Progenitor cell of endocrine pancreas (in vitro differentiated cells): Measurements from ENCODE around the gene CRIP2. TPM values are rescaled to one million over a fixed set of nuclear protein-coding genes. Genes with fewer than 3 reads are reported as not detected.

Source experiments
- DNase-seq: peaks from one replicate; pipeline ENCODE4 v3.0.0; 2021; ENCODE audit warnings: low spot score; ENCODE audit not compliant: unreplicated experiment
- H3K27ac Mint-ChIP-seq: 2 replicates; pipeline ENCODE4 v1.8.0; 2021; ENCODE audit warnings: mild to moderate bottlenecking, moderate library complexity, mixed read lengths
- H3K27me3 Mint-ChIP-seq: 2 replicates; pipeline ENCODE4 v1.8.0; 2021; ENCODE audit warnings: mixed read lengths
- H3K36me3 Mint-ChIP-seq: 2 replicates; pipeline ENCODE4 v1.8.0; 2022; ENCODE audit warnings: mixed read lengths; ENCODE audit not compliant: insufficient read depth
- H3K4me1 Mint-ChIP-seq: 2 replicates; pipeline ENCODE4 v1.8.0; 2021; ENCODE audit warnings: low read depth, mixed read lengths
- H3K4me3 Mint-ChIP-seq: 2 replicates; pipeline ENCODE4 v1.8.0; 2021; ENCODE audit warnings: low read depth, mild to moderate bottlenecking, moderate library complexity, mixed read lengths
- H3K9me3 Mint-ChIP-seq: 2 replicates; pipeline ENCODE4 v1.8.0; 2021; ENCODE audit warnings: low read depth, mixed read lengths
- total RNA-seq: library from RNA; stranded (reverse); gene quantifications from 2 replicates; pipeline ENCODE4 v1.2.1, GENCODE V29; 2021
- TF ChIP-seq, protein P1 (sequence below): fragments of 200-600 bp; sonication (generic); IDR thresholded peaks from one replicate; pipeline ENCODE4 v1.5.0; 2021; ENCODE audit warnings: antibody characterized with exemption, mild to moderate bottlenecking; ENCODE audit not compliant: unreplicated experiment

CRIP2 gene
- total RNA-seq, 1 donor from 2014 or later: 19.6 TPM

DNA sequence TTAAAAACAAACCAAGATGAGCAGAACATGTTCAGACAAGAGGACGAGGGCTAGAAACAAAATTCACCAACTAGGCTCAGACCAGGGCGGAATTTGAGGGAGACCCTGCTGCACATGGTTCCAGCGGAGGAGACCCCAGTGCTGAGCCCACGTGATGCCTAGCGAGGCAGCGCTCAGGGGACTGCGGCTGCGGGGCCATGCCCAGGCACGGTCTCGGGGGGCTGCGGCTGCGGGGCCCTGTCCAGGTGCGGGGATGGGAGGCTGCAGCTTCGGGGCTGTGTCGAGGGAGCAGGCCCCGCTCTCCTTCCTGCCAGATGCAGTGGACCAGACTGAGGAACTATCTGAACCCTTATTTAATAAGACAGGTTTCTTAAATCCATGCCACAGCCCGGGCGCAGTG lies 12.7 kb upstream of the CRIP2 start:
- TF ChIP-seq, protein P1, sequence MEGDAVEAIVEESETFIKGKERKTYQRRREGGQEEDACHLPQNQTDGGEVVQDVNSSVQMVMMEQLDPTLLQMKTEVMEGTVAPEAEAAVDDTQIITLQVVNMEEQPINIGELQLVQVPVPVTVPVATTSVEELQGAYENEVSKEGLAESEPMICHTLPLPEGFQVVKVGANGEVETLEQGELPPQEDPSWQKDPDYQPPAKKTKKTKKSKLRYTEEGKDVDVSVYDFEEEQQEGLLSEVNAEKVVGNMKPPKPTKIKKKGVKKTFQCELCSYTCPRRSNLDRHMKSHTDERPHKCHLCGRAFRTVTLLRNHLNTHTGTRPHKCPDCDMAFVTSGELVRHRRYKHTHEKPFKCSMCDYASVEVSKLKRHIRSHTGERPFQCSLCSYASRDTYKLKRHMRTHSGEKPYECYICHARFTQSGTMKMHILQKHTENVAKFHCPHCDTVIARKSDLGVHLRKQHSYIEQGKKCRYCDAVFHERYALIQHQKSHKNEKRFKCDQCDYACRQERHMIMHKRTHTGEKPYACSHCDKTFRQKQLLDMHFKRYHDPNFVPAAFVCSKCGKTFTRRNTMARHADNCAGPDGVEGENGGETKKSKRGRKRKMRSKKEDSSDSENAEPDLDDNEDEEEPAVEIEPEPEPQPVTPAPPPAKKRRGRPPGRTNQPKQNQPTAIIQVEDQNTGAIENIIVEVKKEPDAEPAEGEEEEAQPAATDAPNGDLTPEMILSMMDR: no peak
- Mint-ChIP-seq H3K27ac (no peak overlapping the region), H3K27me3 (no peaks in the 10 kb centered on the region), H3K4me1 (no peaks in the 10 kb centered on the region), H3K4me3 (no peak overlapping the region), H3K9me3 (no peaks in the 10 kb centered on the region), H3K36me3 (peaks cover 6% of the 10 kb centered on the region)
- no peak for DNase-seq

DNA sequence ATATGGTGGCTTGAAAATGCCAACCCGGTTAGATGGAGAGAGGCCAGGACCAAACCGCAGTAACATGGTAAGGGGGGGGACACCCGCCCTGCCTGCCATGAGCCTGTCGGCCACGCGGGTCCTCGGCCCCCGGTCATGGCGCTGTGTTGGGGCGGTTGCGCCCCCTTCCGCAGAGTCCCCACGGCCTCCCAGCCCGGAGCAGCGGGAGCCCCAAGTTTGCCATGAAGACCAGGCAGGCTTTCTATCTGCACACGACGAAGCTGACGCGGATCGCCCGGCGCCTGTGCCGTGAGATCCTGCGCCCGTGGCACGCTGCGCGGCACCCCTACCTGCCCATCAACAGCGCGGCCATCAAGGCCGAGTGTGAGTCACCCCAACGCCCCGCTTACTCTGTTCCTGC lies 10.1 kb upstream of the CRIP2 start:
- DNase-seq: no peak
- H3K27ac Mint-ChIP-seq: no peak overlapping the region
- no peaks in the 10 kb centered on the region for H3K9me3 Mint-ChIP-seq
- no peaks in the 10 kb centered on the region for H3K27me3 Mint-ChIP-seq
- TF ChIP-seq, protein P1: no peak
- peaks cover 6% of the 10 kb centered on the region for H3K36me3 Mint-ChIP-seq
- no peak overlapping the region for H3K4me3 Mint-ChIP-seq
- H3K4me1 Mint-ChIP-seq: no peaks in the 10 kb centered on the region

DNA sequence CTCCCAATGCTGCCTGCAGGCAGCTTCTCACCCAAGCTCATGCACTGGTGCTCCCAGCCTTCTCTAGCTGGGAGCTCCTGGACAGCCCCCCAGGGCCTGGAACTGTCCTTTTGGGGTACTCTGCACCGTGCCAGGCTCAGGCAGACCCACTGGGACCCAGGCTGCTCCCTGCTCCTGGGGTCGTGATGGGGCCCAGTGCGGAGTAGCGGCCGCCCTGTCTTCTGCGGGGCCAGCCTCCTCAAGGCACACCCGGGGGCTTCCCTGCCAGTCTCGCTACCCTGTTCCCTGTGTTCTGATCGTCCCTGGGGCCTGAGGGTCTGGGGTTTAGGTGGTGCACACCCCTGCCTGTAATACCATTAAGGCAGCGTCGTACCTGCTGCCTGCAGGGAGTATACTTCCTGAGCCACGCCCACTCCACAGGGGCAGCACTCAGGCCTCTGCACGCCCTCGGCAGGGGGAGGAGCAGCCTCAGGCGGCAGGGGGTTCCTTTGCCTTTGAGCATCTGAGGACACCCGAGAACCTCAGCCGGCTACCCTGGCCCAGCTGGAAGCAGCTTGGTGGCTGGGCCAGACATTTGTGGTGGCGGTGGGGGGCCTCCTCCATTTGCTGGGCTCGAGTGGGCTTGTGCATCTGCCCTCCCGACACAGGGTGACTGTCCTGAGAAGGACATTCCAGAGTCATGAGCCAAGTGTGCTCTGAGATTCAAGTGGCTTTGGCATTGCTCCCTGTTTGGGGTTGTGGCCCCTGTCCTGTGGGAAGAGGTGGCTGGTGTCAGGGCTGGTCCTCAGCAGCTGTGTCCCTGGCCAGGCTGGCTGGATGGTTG lies 9.2 kb upstream of the CRIP2 start:
- Mint-ChIP-seq H3K27ac (no peak overlapping the region), H3K4me1 (no peaks in the 10 kb centered on the region), H3K9me3 (no peaks in the 10 kb centered on the region), H3K4me3 (no peak overlapping the region), H3K27me3 (no peaks in the 10 kb centered on the region), H3K36me3 (peaks cover 7% of the 10 kb centered on the region)
- no peak for DNase-seq
- TF ChIP-seq, protein P1: no peak

DNA sequence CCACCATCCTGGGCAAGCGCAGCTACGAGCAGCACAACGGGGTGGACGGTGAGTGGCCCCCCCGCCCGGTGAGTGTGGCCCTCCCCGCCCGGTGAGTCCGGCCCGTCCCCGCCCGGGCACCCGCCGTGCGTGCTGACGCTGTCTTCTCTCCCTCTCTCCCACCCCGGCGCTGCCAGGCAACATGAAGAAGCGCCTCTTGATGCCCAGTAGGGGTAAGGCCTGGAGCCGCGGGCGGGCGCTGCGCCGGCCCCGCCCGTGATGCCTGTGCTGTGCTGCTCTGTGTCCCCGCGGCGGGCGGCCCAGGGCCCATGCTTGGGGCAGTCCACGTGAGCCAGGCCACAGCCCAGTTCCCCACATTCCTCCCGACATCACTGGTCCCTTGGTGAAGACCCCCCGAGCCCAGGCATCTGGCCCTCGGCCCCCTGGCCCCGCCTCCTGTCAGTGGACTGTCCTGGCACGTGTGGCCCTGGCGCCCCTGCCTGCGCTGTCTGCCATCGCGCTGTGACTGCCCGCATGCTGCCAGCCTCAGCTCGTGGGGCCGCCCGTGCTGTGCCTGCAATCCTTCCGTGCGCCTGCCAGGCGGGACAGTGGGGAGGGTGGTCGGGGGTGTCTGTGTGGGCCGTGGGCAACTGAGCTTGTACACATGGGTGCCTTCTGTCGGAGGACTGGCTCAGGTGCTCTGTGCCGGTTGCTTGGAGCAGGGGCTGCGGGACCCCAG lies 7.9 kb upstream of the CRIP2 start:
- no peaks in the 10 kb centered on the region for H3K4me1 Mint-ChIP-seq
- TF ChIP-seq, protein P1: no peak
- no peak overlapping the region for H3K27ac Mint-ChIP-seq
- no peak overlapping the region for H3K4me3 Mint-ChIP-seq
- peaks cover 2% of the 10 kb centered on the region for H3K36me3 Mint-ChIP-seq
- no peaks in the 10 kb centered on the region for H3K27me3 Mint-ChIP-seq
- no peak for DNase-seq
- H3K9me3 Mint-ChIP-seq: no peaks in the 10 kb centered on the region

DNA sequence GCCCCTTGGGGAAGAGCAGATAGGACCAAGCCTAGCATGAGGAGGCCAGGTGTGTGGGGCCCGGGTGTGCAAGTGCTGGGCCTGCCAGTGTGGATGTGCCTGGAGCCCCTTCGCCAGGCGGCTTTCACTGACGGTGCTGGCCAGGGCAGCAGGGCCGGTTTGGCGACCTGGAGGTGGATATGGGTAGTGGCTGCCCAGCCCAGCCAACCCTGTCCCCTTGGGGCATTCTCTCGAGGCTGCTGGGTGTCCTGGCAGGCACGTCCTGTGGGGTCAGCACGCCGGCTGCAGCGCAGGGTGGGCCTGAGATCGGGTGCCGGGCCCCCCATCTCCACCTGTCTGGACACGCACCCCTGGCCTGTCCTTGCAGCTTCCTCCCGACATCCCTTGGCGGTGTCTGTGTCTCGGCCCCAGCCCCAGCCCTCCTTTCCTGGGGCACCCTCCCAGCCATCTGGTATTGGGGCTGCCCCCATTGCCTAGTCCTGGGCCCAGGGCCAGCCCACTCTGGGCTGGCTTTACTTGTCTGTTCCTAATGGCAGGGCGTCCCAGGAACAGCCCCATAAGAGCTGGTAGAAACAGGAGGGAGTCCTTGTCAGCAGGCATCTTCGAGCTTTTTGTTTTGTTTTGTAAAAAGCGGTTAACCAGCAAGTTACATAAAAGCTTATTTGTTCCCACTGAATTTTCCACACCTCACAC lies 7.2 kb upstream of the CRIP2 start:
- H3K36me3 Mint-ChIP-seq: peaks cover 1% of the 10 kb centered on the region
- no peak overlapping the region for H3K4me3 Mint-ChIP-seq
- H3K27me3 Mint-ChIP-seq: no peaks in the 10 kb centered on the region
- no peaks in the 10 kb centered on the region for H3K9me3 Mint-ChIP-seq
- DNase-seq: no peak
- no peaks in the 10 kb centered on the region for H3K4me1 Mint-ChIP-seq
- H3K27ac Mint-ChIP-seq: no peak overlapping the region
- TF ChIP-seq, protein P1: no peak
